Transverse colon (tissue), 3 donors: Measurements from ENCODE around the gene AKR7A2.

Experiments
- EP300 ChIP-seq: sonication (generic); formaldehyde crosslinking; IDR thresholded peaks from one replicate; pipeline ENCODE4 v1.6.1; 2017; ENCODE audit warnings: antibody characterized with exemption, low read depth
- POLR2A ChIP-seq: fragments of 450-650 bp; IDR thresholded peaks from one replicate; pipeline ENCODE4 v1.6.1; 2016; ENCODE audit warnings: antibody characterized with exemption, mild to moderate bottlenecking, moderate library complexity
- TF ChIP-seq, protein P1 (sequence below), 5 experiments: fragments of 200-600 bp in 3 of 5; fragments of 450-650 bp in 2 of 5; sonication (generic) in 3 of 5; IDR thresholded peaks; 1 replicate in 2 of 5; 2 replicates in 3 of 5; pipeline ENCODE4 v1.5.1; 2016 to 2017; ENCODE audit warnings: antibody characterized with exemption in 5 of 5, inconsistent platforms in 3 of 5, mild to moderate bottlenecking in 2 of 5, moderate library complexity in 1 of 5

- TF ChIP-seq, protein P1, sequence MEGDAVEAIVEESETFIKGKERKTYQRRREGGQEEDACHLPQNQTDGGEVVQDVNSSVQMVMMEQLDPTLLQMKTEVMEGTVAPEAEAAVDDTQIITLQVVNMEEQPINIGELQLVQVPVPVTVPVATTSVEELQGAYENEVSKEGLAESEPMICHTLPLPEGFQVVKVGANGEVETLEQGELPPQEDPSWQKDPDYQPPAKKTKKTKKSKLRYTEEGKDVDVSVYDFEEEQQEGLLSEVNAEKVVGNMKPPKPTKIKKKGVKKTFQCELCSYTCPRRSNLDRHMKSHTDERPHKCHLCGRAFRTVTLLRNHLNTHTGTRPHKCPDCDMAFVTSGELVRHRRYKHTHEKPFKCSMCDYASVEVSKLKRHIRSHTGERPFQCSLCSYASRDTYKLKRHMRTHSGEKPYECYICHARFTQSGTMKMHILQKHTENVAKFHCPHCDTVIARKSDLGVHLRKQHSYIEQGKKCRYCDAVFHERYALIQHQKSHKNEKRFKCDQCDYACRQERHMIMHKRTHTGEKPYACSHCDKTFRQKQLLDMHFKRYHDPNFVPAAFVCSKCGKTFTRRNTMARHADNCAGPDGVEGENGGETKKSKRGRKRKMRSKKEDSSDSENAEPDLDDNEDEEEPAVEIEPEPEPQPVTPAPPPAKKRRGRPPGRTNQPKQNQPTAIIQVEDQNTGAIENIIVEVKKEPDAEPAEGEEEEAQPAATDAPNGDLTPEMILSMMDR (IDR thresholded peaks at IDR 0.05), result no peak
- TF ChIP-seq POLR2A (no peak), EP300 (no peak)
These were observed 32.9 kb upstream of the AKR7A2 start for GRCh38 chr1:19344831-19345230.
